Activated CD4-positive, alpha-beta T cell treated with anti-CD3 and anti-CD28 coated beads, Interleukin-2, amount 50 U/mL, for 24 hours (primary cell): ENCODE data around the gene SGMS1.
"Not testable (repeated sequence)": the region's sequence is repeated elsewhere in the genome, so short reads cannot be mapped to it uniquely, and the experiment has no call there.

Source experiments
- DNase-seq, 2 donors: peaks; one replicate each; pipeline ENCODE4 v3.0.0-alpha.2; 2020; ENCODE audit warnings: low read depth in 1 of 2, low spot score in 1 of 2

Gene SGMS1

GRCh38 chr10:50582766-50583762, 40.7 kb downstream of the SGMS1 start:
- DNase-seq: no peak

DNA sequence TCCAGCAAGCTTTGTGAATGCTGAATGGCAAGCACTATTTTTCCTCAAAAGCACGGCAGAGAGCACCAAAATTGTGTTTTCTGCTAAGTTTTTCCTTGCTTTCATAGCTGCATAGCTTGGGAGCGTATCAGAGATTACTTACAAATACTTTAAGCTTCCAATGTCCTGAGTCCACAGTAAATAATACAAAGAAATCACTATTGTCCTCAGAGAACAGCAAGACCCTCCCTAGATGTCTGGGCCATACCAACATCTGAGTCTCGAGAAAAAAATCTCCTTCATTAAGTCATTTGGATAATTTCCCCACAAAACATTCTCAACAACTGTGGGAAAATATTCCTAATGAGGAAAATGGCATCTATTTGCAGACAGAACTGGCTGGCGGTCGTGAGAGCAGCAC, 41.7 kb downstream of the SGMS1 start:
- DNase-seq: no peak

DNA sequence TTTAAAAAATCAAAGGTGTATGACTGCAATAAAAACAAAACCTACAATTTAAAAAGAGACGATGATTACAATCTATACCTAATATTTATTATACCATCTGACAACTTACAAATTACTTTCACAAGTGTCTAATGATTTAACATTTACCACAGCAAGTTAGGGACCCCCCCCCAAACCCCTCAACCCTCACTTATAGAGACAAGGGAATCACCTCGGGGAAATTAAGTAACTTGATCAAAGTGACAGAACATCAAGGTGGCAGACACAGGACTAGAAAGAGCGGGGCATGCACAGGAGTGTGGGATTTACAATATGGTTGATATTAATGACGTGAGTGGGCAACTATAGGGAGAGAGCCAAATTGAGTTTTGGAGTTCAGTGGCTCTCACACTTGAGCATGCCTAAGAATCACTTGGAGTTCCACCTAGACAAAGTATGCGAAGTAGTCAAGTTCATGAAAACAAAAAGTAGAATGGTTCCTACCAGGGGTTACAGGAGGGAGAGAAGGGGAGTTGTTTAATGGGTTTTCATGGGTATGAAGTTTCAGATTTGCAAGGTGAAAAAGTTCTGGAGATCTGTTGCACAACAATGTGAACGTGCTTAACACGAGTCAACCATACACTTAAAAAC, 43.4 kb downstream of the SGMS1 start:
- DNase-seq: no peak

DNA sequence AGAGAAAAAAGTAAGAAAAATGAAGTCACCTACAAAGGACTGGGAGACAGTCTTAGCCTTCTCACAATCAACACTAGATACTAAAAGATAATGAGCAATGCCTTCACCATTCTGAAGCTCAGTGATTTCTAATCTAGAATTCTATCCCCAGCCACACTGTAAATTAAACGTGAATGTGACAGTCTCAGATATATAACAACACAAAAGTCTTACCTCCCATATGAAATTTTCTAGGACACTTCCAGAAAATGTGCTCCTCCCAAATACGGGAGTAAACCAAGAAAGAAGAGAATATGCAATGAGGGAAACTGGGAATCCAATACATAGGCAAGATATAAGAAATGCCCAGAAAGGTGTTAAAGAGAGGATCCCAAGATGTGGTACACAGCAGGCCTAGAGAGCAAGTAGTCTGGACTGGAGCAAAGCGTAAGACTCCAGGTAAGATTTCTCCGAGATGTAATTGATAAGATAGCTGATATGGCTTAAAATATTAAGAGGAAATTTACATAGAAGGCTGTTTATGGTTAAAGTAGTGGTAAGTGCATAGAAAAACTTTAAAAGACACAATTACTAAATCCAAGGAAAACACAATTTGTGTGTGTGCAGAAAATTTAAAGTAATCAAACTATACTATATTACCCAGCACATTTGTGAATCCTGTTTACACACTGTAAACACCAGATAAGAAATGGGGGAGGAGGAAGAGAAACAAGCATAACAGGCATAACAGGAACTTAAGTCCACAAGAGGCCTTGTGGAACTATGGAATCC, 44.1 kb downstream of the SGMS1 start:
- no peak for DNase-seq

GRCh38 chr10:50578949-50579348, 44.8 kb downstream of the SGMS1 start:
- DNase-seq: no peak

- DNase-seq: no peak
These were observed 45.9 kb downstream of the SGMS1 start for GRCh38 chr10:50577681-50578350.

DNA sequence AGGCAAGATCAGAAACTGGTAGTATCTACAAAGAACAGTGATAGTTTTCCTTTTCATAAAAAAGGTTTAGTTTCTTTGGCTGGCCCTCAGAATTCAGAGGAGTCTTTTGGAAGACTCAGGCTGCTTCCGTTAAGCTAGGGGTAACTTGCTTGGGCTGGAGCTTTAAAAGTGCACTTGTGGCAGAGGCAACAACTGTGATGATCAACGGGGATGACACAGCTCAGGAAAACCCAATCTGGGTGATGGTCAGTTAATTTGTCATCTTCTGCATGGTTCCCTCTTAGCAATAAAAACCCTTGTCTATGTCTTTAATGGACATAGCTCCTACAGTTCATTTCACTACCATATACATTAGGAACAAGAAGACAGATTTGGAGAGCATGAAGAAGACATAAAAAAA, 46.7 kb downstream of the SGMS1 start:
- no peak for DNase-seq

DNA sequence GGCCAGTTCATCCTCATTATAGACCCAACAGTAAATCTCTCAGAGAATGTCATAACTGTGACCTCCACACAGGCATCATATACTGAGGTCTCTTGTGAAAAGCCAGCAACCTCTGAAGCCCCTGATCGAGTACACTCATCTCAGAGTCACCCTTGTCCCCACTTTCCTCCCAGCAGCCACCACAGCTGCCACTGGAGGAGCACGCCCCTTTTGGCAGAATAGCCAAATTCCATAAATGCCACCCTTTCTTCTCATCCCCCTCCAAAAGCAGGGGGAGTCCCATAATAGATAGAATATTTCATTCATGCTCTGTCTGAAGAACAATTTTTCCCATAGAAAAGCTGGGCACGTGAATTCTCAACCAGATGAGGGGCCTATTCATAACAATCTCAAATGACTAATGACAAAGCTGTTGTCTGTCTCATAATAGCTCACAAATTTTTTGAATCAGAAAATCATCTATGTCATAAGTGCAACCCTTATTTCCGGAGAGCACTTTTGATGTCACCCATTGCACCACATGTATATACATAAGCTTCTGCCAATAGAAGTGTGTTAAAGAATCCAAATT, 47.4 kb downstream of the SGMS1 start:
- DNase-seq: no peak

- no peak for DNase-seq
These were observed 48.1 kb downstream of the SGMS1 start for GRCh38 chr10:50575477-50576244.

- DNase-seq: no peak
These were observed 48.8 kb downstream of the SGMS1 start for GRCh38 chr10:50574931-50575330.

GRCh38 chr10:50574305-50574704, 49.5 kb downstream of the SGMS1 start:
- DNase-seq: no peak

DNA sequence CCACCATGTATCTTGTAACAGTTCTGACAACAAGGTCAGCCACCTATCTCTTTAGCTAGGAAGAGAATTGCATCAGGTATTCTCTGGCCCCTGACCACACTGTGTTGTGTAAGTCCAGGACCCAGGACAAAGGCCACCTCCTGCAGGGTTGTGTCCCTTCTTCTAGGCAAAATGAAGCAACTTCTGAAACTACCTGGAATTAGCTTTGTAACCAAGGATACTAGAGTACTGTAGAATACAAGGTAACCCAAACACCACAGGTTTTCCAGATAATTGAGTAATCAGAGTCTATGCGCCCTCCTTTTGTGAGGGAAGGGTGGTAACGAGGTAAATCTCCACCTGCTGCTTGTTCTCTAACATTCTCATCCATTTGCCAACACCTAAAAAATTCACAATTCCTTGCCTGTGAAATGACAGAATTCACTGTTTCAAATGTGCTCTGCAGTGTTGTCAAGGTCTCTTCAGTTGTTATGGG, 51.7 kb downstream of the SGMS1 start:
- no peak for DNase-seq

GRCh38 chr10:50568750-50569149, 55.0 kb downstream of the SGMS1 start:
- not testable (repeated sequence) for DNase-seq

GRCh38 chr10:50567384-50567783, 56.4 kb downstream of the SGMS1 start:
- no peak for DNase-seq

GRCh38 chr10:50566150-50566549, 57.6 kb downstream of the SGMS1 start:
- DNase-seq: no peak

GRCh38 chr10:50565301-50566083, 58.3 kb downstream of the SGMS1 start:
- no peak for DNase-seq

DNA sequence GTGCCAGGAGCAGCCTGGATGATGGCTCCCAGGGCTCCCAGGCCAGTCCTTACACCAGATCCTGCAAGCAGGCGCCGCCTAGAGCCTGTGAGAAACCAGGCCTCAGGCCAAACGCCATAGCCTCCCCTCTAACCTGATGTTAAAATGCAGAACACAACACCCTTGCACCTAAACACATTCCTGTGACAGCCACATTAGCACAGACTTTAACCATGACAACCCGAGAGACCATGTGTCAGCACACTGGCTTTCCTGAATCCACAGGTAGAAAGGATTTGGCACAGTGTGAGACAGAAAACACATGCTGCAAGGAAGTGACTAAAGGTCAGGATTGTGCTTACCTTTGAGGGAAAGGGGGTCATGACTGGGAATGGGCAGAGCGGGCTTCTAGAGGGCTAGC, 59.9 kb downstream of the SGMS1 start:
- DNase-seq: no peak

GRCh38 chr10:50561816-50562215, 61.9 kb downstream of the SGMS1 start:
- no peak for DNase-seq

DNA sequence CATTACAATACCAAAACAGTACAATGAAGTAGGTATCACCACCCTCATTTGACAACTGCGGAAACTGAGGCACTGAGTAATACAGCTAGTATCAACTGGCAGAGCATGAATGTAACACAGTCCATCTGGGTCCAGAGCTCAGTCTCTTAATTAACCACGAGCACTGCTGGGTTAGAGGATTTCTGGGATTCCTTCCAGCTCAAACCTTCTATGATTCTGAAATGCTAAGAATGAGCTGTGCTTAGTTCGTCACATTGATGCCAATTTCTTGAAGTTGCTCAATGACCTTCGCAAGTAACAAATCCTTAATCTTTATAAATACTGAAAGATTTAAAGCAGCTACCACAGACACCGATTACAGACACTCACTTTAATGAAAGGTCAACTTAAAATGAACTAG, 62.5 kb downstream of the SGMS1 start:
- no peak for DNase-seq
